Adrenal gland (tissue), 5 donors: ENCODE measurements around the gene NAPA.

ENCODE experiments used
- CTCF ChIP-seq, 6 experiments: fragments of 450-650 bp in 4 of 6; fragments of 200-600 bp in 2 of 6; sonication (generic) in 1 of 6; IDR thresholded peaks; 1 replicate in 5 of 6; 2 replicates in 1 of 6; pipeline versions ENCODE4 v1.5.1 to v1.8.0; 2016 to 2021; ENCODE audit warnings: antibody characterized with exemption in 6 of 6, mild to moderate bottlenecking in 2 of 6, moderate library complexity in 1 of 6
- POLR2A ChIP-seq, 2 donors: fragments of 450-650 bp; IDR thresholded peaks; one replicate each; pipeline ENCODE4 v1.6.1; 2017; ENCODE audit warnings: antibody characterized with exemption in 2 of 2, mild to moderate bottlenecking in 2 of 2, moderate library complexity in 1 of 2
- donor health status: DM: no; HTN: no; CAD: no.

GRCh38 chr19:47507012-47507411 lies 7.9 kb downstream of the NAPA start:
- TF ChIP-seq POLR2A (IDR thresholded peaks at IDR 0.05): no peak
- no peak for TF ChIP-seq CTCF (IDR thresholded peaks at IDR 0.05)
